Prostate gland (tissue), 2 donors: Measurements from ENCODE around the gene FOXD4L5.
"Not testable (repeated sequence)": the region's sequence is repeated elsewhere in the genome, so short reads cannot be mapped to it uniquely, and the experiment has no call there.

ENCODE experiments used
- CTCF ChIP-seq, 4 experiments: fragments of 200-600 bp in 2 of 4; fragments of 450-650 bp in 2 of 4; sonication (generic) in 2 of 4; IDR thresholded peaks; 1 replicate in 3 of 4; 2 replicates in 1 of 4; pipeline ENCODE4 v1.5.1; 2016 to 2019; ENCODE audit warnings: antibody characterized with exemption in 4 of 4, mild to moderate bottlenecking in 2 of 4, moderate library complexity in 2 of 4
- POLR2A ChIP-seq: fragments of 450-650 bp; IDR thresholded peaks from one replicate; pipeline ENCODE4 v1.6.1; 2016; ENCODE audit warnings: antibody characterized with exemption, mild to moderate bottlenecking
- POLR2AphosphoS5 ChIP-seq: sonication (generic); formaldehyde crosslinking; IDR thresholded peaks from one replicate; pipeline ENCODE4 v1.6.1; 2017; ENCODE audit warnings: antibody characterized with exemption

- not testable (repeated sequence) for TF ChIP-seq CTCF (IDR thresholded peaks at IDR 0.05); POLR2AphosphoS5; POLR2A
Measured at GRCh38 chr9:65283943-65284342, 1.1 kb downstream of the FOXD4L5 start.
